ENCODE results near the gene APC.

APC gene

DNA sequence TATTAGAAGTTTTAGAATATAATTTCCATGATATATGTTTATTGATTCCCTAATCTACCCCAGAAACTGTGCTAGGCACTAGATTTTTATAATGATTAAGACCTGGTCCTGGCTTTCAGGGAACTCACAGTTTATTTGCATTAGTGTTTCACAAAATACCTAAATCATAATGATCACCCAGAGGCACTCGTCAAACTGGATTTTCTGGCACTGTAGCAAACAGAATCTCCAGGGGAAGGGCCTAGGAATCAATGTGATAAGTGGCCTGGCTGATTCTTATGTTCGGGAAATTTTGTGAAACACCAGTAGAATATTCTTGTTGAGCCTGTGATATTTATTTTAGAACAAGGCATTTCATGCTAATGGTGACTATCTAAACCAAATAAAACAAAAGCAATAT, 86.0 kb downstream of the APC start:
- DNase-seq (ENCODE audit: low spot score), result no peak
- CTCF ChIA-PET, result no interaction called here

DNA sequence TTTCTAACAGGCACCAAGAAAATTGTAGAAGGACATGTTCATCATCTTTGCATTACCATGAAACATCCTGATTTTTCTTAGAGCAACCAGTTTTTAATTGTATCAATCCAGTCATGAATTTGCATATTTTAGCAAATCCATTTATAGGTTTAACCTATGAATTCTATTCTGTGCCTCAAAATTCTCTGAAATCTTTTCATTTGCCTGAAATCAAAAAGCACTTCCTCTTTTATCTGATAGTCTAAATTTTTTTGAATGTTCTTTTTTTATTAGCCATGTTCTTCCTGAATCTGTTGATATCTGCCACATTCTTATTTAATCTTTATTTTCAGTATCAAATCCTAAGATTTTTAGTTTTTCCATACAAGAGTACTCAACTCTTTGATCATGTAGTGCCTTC, 86.5 kb downstream of the APC start:
- ChIA-PET CTCF (no interaction called here), POLR2A (ENCODE audit: low non-redundant PET) (no interaction called here)
- DNase-seq (ENCODE audit: low spot score), result no peak
- TF ChIP-seq, protein P1, sequence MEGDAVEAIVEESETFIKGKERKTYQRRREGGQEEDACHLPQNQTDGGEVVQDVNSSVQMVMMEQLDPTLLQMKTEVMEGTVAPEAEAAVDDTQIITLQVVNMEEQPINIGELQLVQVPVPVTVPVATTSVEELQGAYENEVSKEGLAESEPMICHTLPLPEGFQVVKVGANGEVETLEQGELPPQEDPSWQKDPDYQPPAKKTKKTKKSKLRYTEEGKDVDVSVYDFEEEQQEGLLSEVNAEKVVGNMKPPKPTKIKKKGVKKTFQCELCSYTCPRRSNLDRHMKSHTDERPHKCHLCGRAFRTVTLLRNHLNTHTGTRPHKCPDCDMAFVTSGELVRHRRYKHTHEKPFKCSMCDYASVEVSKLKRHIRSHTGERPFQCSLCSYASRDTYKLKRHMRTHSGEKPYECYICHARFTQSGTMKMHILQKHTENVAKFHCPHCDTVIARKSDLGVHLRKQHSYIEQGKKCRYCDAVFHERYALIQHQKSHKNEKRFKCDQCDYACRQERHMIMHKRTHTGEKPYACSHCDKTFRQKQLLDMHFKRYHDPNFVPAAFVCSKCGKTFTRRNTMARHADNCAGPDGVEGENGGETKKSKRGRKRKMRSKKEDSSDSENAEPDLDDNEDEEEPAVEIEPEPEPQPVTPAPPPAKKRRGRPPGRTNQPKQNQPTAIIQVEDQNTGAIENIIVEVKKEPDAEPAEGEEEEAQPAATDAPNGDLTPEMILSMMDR (conservative IDR thresholded peaks at IDR 0.05; ENCODE audit: low read depth), result no peak
- H3K27ac ChIP-seq, result no peak overlapping the region

More for the DNA sequence above, 86.0 kb downstream of the APC start:
- POLR2A ChIA-PET (ENCODE audit: low non-redundant PET), result no interaction called here
- H3K27ac ChIP-seq, result no peak overlapping the region
- TF ChIP-seq, protein P1 (conservative IDR thresholded peaks at IDR 0.05; ENCODE audit: low read depth), result no peak

DNA sequence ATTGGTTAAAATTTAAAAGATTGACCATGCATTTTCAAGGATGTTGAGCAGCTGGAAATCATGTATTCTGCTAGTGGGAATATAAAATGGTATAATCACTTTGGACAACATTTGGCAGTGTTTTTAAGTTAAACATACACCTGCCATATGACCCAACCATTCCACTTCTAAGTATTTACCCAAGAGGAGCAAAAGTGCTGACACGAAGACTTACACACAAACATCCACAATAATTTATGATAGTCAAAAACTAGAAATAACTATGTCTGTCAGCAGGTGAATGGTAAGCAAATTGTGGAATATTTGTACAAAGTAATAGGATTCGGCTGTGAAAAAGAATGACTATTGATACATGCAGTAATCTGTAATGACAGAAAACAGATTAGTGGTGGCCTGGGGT, 92.7 kb downstream of the APC start:
- CTCF ChIA-PET, result interaction anchor here (0.5 kb wide), 1 partner anchor 781 kb away, joined by 3 read pairs; no protein-coding TSS in a partner anchor

DNA sequence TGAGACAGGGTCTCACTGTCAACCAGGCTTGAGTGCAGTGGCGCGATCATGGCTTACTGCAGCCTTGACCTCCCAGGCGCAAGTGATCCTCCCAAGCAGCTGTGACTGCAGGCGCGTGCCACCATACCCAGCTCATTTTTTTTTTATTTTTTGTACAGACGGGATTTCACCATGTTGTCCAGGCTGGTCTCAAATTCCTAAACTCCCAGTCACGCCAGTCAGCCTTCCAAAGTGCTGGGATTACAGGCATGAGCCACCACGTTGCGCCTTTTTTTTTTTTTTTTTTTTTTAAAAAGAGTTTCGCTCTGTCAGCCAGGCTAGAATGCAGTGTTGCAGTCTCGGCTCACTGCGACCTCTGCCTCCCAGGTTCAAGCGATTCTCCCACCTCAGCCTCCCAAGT, 96.3 kb downstream of the APC start:
- POLR2A ChIA-PET (ENCODE audit: low non-redundant PET), result no interaction called here
- CTCF ChIA-PET, result interaction anchor here (0.6 to 0.7 kb wide), 2 partner anchors 64 to 68 kb away, joined by 3 to 4 read pairs; no protein-coding TSS in a partner anchor

More for the DNA sequence above, 92.7 kb downstream of the APC start:
- H3K27ac ChIP-seq, result no peak overlapping the region
- TF ChIP-seq, protein P1 (conservative IDR thresholded peaks at IDR 0.05; ENCODE audit: low read depth), result no peak
- no peak for DNase-seq (ENCODE audit: low spot score)
- POLR2A ChIA-PET (ENCODE audit: low non-redundant PET), result no interaction called here

DNA sequence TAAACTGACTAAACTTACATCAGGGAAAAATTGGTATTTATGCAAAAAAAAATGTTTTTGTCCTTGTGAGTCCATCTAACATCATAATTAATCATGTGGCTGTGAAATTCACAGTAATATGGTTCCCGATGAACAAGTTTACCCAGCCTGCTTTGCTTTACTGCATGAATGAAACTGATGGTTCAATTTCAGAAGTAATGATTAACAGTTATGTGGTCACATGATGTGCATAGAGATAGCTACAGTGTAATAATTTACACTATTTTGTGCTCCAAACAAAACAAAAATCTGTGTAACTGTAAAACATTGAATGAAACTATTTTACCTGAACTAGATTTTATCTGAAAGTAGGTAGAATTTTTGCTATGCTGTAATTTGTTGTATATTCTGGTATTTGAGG, 106.8 kb downstream of the APC start:
- no peak overlapping the region for H3K27ac ChIP-seq
- POLR2A ChIA-PET (ENCODE audit: low non-redundant PET), result no interaction called here
- TF ChIP-seq, protein P1 (conservative IDR thresholded peaks at IDR 0.05; ENCODE audit: low read depth), result no peak
- no peak for DNase-seq (ENCODE audit: low spot score)
- CTCF ChIA-PET, result interaction anchor here (0.5 to 1.1 kb wide), 2 partner anchors 44 to 425 kb away, joined by 3 to 6 read pairs; no protein-coding TSS in a partner anchor

More for the DNA sequence above, 96.3 kb downstream of the APC start:
- TF ChIP-seq, protein P1 (conservative IDR thresholded peaks at IDR 0.05; ENCODE audit: low read depth), result no peak
- H3K27ac ChIP-seq, result no peak overlapping the region
- DNase-seq (ENCODE audit: low spot score), result no peak

DNA sequence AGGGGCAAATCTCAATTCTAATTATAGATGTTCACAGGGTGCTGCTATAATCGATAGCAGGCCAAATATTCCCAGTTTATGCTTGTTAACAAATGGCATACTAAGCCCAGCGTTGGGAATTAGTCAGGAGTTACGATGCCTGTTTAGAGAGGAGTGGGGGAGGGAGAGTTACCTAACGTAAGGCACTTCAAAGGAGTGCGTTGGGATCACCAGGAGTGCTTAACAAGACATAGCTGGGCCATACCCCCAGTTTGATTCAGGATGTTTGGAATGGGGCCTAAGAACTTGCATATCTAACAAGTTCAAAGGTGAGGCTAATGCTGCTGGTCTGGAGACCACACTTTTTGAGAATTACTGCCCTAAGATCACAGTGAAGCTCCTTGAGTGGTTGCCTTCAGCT, 108.9 kb downstream of the APC start:
- ChIA-PET CTCF (no interaction called here), POLR2A (ENCODE audit: low non-redundant PET) (no interaction called here)
- no peak for DNase-seq (ENCODE audit: low spot score)
- H3K27ac ChIP-seq, result no peak overlapping the region
- TF ChIP-seq, protein P1 (conservative IDR thresholded peaks at IDR 0.05; ENCODE audit: low read depth), result no peak

DNA sequence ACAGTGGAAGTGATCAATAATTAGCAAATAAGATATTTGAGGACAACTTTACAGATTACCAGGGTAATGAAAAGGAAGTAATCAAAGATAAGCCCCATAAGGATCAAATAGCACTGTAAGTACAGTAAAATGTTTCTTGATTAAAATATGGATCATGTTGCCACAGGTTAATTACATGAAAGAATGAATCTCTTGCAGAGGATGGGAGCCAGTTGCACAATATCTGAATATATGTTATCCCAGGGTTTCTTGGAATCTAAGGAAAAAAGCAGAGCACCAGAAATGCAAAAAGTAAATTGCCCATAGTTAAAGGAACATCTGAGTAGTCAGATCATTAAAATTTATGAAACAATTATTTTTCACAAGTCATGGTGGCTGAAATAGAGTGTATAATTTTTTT, 109.6 kb downstream of the APC start:
- no peak overlapping the region for H3K27ac ChIP-seq
- POLR2A ChIA-PET (ENCODE audit: low non-redundant PET), result no interaction called here
- no peak for DNase-seq (ENCODE audit: low spot score)
- TF ChIP-seq, protein P1 (conservative IDR thresholded peaks at IDR 0.05; ENCODE audit: low read depth), result no peak
- CTCF ChIA-PET, result no interaction called here
